ENCODE results near the gene HS3ST5. TPM values are rescaled to one million over a fixed set of nuclear protein-coding genes. Genes with fewer than 3 reads are reported as not detected.

HS3ST5 gene
- total and polyA plus RNA-seq, 7 experiments from 2014 or later = not detected

GRCh38 chr6:114007516-114007915 is 335.3 kb downstream of the HS3ST5 start:
- Histone ChIP-seq H3K4me1 (ENCODE audit: control insufficient read depth in 2 of 2, insufficient read depth in 2 of 2, low read length in 2 of 2) (peaks cover 3 to 5% of the 10 kb centered on the region in 2 donors), H3K36me3 (ENCODE audit: control insufficient read depth in 2 of 3, insufficient read depth in 3 of 3, low read length in 3 of 3) (no peaks in the 10 kb centered on the region), H3K27ac (ENCODE audit: low read depth, low read length) (no peak overlapping the region), H3K9me3 (ENCODE audit: control insufficient read depth in 2 of 3, low read length in 3 of 3) (no peaks in the 10 kb centered on the region), H3K4me3 (ENCODE audit: low read length) (no peak overlapping the region), H3K27me3 (ENCODE audit: control insufficient read depth in 2 of 2, insufficient read depth in 2 of 2, low read length in 2 of 2) (no peaks in the 10 kb centered on the region)
- DNase-seq (peak in 4 of 9 donors; percentile 19 to 34 (median 27)), ATAC-seq (peak; percentile 67)
- ChIA-PET POLR2A (no interaction called here), CTCF (no interaction called here)
- intact Hi-C loops (cut with micrococcal nuclease) = no loop called here
- Mint-ChIP-seq H3K27me3 (peaks cover 6 to 29% (median 17%) of the 10 kb centered on the region in 5 donors), H3K4me1 (peaks cover 7 to 26% (median 20%) of the 10 kb centered on the region in 7 donors), H3K27ac (peak overlapping the region in 1 of 9 donors; percentile 21), H3K9me3 (peaks cover 0 to 4% (median 0%) of the 10 kb centered on the region in 11 donors), H3K36me3 (peaks cover 0 to 4% (median 0%) of the 10 kb centered on the region in 5 donors), H3K4me3 (peak overlapping the region in 1 of 10 donors; percentile 59)

Data from naive thymus-derived CD4-positive, alpha-beta T cell (primary cell).